GM23338 (cell line): ENCODE data around the gene ITIH4. TPM values are rescaled to one million over a fixed set of nuclear protein-coding genes. Genes with fewer than 3 reads are reported as not detected.

Experiments used
- ATAC-seq: fragments of 200-7000 bp; cut with Tn5 transposase; 3 replicates; pipeline ENCODE4 v1.9.1; 2020
- DNase-seq: peaks from one replicate; pipeline ENCODE4 v3.0.0-alpha.2; 2015; ENCODE audit warnings: low spot score
- H2AFZ ChIP-seq: fragments of 200-600 bp; sonication (generic); 2 replicates; pipeline ENCODE4 v1.8.0; 2016; ENCODE audit warnings: antibody characterized with exemption, mild to moderate bottlenecking, moderate library complexity
- H3F3A ChIP-seq: fragments of 200-600 bp; sonication (generic); replicated peaks from 2 replicates; pipeline ENCODE4 v1.8.0; 2017; ENCODE audit warnings: antibody characterized with exemption, mixed run types, low read depth
- H3K27ac ChIP-seq: fragments of 200-600 bp; sonication (generic); 2 replicates; pipeline ENCODE4 v1.6.1; 2016; ENCODE audit warnings: low read depth
- H3K27me3 ChIP-seq: fragments of 200-600 bp; sonication (generic); 2 replicates; pipeline ENCODE4 v1.8.0; 2016; ENCODE audit warnings: mild to moderate bottlenecking, mixed run types, moderate library complexity; ENCODE audit not compliant: insufficient read depth
- H3K36me3 ChIP-seq: fragments of 200-600 bp; sonication (generic); 2 replicates; pipeline ENCODE4 v1.8.0; 2016; ENCODE audit warnings: mild to moderate bottlenecking; ENCODE audit not compliant: insufficient read depth
- H3K4me1 ChIP-seq: fragments of 200-600 bp; sonication (generic); 2 replicates; pipeline ENCODE4 v1.8.0; 2016; ENCODE audit warnings: mild to moderate bottlenecking, moderate library complexity; ENCODE audit not compliant: insufficient read depth
- H3K4me2 ChIP-seq: fragments of 200-600 bp; sonication (generic); 2 replicates; pipeline ENCODE4 v1.7.1; 2017; ENCODE audit warnings: mixed run types
- H3K4me3 ChIP-seq: fragments of 200-600 bp; sonication (generic); 2 replicates; pipeline ENCODE4 v1.6.1; 2016; ENCODE audit warnings: mixed run types
- H3K79me2 ChIP-seq: fragments of 200-600 bp; sonication (generic); replicated peaks from 2 replicates; pipeline ENCODE4 v1.8.0; 2017; ENCODE audit warnings: mild to moderate bottlenecking; ENCODE audit not compliant: insufficient read depth
- H3K9me2 ChIP-seq: fragments of 200-600 bp; sonication (generic); 2 replicates; pipeline ENCODE4 v1.8.0; 2017; ENCODE audit not compliant: insufficient read depth
- H4K20me1 ChIP-seq: fragments of 200-600 bp; sonication (generic); replicated peaks from 2 replicates; pipeline ENCODE4 v1.8.0; 2017; ENCODE audit warnings: mild to moderate bottlenecking; ENCODE audit not compliant: insufficient read depth
- H3K27ac Mint-ChIP-seq: 2 replicates; pipeline ENCODE4 v1.8.0; 2020; ENCODE audit warnings: inconsistent platforms, mild to moderate bottlenecking, moderate library complexity, mixed read lengths
- H3K27me3 Mint-ChIP-seq: 3 replicates; pipeline ENCODE4 v1.8.0; 2022; ENCODE audit warnings: low read depth, mild to moderate bottlenecking, moderate library complexity, mixed read lengths, inconsistent platforms; ENCODE audit not compliant: insufficient read depth, poor library complexity
- H3K36me3 Mint-ChIP-seq: 3 replicates; pipeline ENCODE4 v1.8.0; 2021; ENCODE audit warnings: low read depth, mild to moderate bottlenecking, inconsistent platforms, moderate library complexity, mixed read lengths
- H3K4me1 Mint-ChIP-seq: 3 replicates; pipeline ENCODE4 v1.8.0; 2020; ENCODE audit warnings: mild to moderate bottlenecking, inconsistent platforms, mixed read lengths
- H3K4me3 Mint-ChIP-seq: 3 replicates; pipeline ENCODE4 v1.8.0; 2021; ENCODE audit warnings: moderate library complexity, mild to moderate bottlenecking, inconsistent platforms, mixed read lengths
- H3K9me3 Mint-ChIP-seq: 3 replicates; pipeline ENCODE4 v1.8.0; 2020; ENCODE audit warnings: moderate library complexity, mild to moderate bottlenecking, inconsistent platforms, mixed read lengths
- CREB1 ChIP-seq: fragments of 250-450 bp; sonication (Bioruptor Pico); IDR thresholded peaks from 2 replicates; pipeline ENCODE4 v1.5.0; 2020; ENCODE audit warnings: low read depth, mild to moderate bottlenecking, moderate library complexity
- EZH2 ChIP-seq: fragments of 200-600 bp; sonication (generic); IDR thresholded peaks from one replicate; pipeline ENCODE4 v1.8.0; 2017; ENCODE audit warnings: antibody characterized with exemption, mild to moderate bottlenecking, low read depth; ENCODE audit not compliant: unreplicated experiment
- EZH2phosphoT487 ChIP-seq: fragments of 200-600 bp; sonication (generic); IDR thresholded peaks from one replicate; pipeline ENCODE4 v1.8.1; 2018; ENCODE audit warnings: antibody characterized with exemption; ENCODE audit not compliant: unreplicated experiment
- JUNB ChIP-seq: IDR thresholded peaks from one replicate; pipeline ENCODE4 v1.6.1; 2016; ENCODE audit warnings: antibody characterized with exemption; ENCODE audit not compliant: unreplicated experiment
- NANOG ChIP-seq: IDR thresholded peaks from 2 replicates; pipeline ENCODE4 v1.6.1; 2016; ENCODE audit warnings: antibody characterized with exemption, borderline replicate concordance
- POLR2AphosphoS5 ChIP-seq: IDR thresholded peaks from 2 replicates; pipeline ENCODE4 v1.6.1; 2016; ENCODE audit warnings: antibody characterized with exemption, low read depth
- STAT1 ChIP-seq: IDR thresholded peaks from one replicate; pipeline ENCODE4 v1.6.1; 2016; ENCODE audit warnings: antibody characterized with exemption; ENCODE audit not compliant: unreplicated experiment
- ZNF114 ChIP-seq: fragments of 250-450 bp; sonication (Bioruptor Pico); IDR thresholded peaks from 2 replicates; pipeline ENCODE4 v1.5.0; 2020; ENCODE audit warnings: mild to moderate bottlenecking, moderate library complexity
- ZNF331 ChIP-seq: fragments of 250-450 bp; sonication (Bioruptor Pico); IDR thresholded peaks from 2 replicates; pipeline ENCODE4 v1.5.0; 2020; ENCODE audit warnings: low read depth, mild to moderate bottlenecking, moderate library complexity
- polyA plus RNA-seq: library from polyadenylated mRNA; unstranded; fragments of >200 nt; fragmentation: Nextera tagmentation; extraction: Ambion mirVana; gene quantifications from 2 replicates; pipeline ENCODE4 v1.2.1, GENCODE V29; 2016
- total RNA-seq: library from RNA; depleted of rRNA; stranded (reverse); fragments of >200 nt; shearing (Covaris generic); gene quantifications from 2 replicates; pipeline ENCODE4 v1.2.3, GENCODE V29; 2014
- TF ChIP-seq, protein P1 (sequence below), 2 experiments: fragments of 200-600 bp in 1 of 2; sonication (generic) in 1 of 2; conservative IDR thresholded peaks; 2 replicates each; pipeline versions ENCODE4 v1.5.1 to v1.6.1; 2016 to 2017; ENCODE audit warnings: antibody characterized with exemption in 2 of 2, low read depth in 2 of 2, mild to moderate bottlenecking in 2 of 2, moderate library complexity in 1 of 2
- TF ChIP-seq, protein P2 (sequence below): IDR thresholded peaks from 2 replicates; pipeline ENCODE4 v1.6.1; 2016; ENCODE audit warnings: antibody characterized with exemption
- TF ChIP-seq, protein P3 (sequence below): IDR thresholded peaks from one replicate; pipeline ENCODE4 v1.6.1; 2018; ENCODE audit warnings: antibody characterized with exemption; ENCODE audit not compliant: unreplicated experiment
- TF ChIP-seq, protein P4 (sequence below): fragments of 250-450 bp; sonication (Bioruptor Pico); IDR thresholded peaks from 2 replicates; pipeline ENCODE4 v1.5.0; 2020; ENCODE audit warnings: mild to moderate bottlenecking, moderate library complexity

Gene ITIH4
- total and polyA plus RNA-seq, 2 experiments from 2014 or later = 0.82 to 1.4 TPM

DNA sequence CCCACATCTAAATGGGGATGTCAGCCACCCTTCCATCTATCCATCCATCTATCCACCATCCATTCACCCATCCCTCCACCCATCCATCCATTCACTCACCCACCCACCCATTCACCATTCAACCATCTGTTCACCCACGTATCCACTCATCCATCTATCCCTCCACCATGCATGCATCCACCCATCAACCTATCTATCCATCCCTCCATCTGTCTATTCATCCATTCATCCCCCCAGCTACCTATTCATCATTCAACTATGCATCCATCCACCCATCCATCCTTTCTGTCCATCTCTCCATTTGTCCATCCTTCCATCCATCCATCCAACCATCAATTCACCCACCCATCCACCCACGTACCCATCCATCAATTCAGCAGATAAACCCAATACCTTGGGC is 21.3 kb downstream of the ITIH4 start:
- H3K79me2 ChIP-seq = no peaks in the 10 kb centered on the region
- no peak overlapping the region for H3K4me3 ChIP-seq
- H3K27ac ChIP-seq = no peak overlapping the region
- no peak for ATAC-seq
- peaks cover 6% of the 10 kb centered on the region for H3K27me3 Mint-ChIP-seq
- no peaks in the 10 kb centered on the region for H4K20me1 ChIP-seq
- no peak overlapping the region for H3K4me3 Mint-ChIP-seq
- no peaks in the 10 kb centered on the region for H3K9me3 Mint-ChIP-seq
- H3K27me3 ChIP-seq = no peaks in the 10 kb centered on the region
- DNase-seq = no peak
- TF ChIP-seq EZH2phosphoT487 = no peak
- TF ChIP-seq JUNB = no peak
- no peak for TF ChIP-seq NANOG
- TF ChIP-seq CREB1 (CRISPR knock-in tag) = no peak
- TF ChIP-seq ZNF114 (CRISPR knock-in tag) = no peak
- TF ChIP-seq, protein P1, sequence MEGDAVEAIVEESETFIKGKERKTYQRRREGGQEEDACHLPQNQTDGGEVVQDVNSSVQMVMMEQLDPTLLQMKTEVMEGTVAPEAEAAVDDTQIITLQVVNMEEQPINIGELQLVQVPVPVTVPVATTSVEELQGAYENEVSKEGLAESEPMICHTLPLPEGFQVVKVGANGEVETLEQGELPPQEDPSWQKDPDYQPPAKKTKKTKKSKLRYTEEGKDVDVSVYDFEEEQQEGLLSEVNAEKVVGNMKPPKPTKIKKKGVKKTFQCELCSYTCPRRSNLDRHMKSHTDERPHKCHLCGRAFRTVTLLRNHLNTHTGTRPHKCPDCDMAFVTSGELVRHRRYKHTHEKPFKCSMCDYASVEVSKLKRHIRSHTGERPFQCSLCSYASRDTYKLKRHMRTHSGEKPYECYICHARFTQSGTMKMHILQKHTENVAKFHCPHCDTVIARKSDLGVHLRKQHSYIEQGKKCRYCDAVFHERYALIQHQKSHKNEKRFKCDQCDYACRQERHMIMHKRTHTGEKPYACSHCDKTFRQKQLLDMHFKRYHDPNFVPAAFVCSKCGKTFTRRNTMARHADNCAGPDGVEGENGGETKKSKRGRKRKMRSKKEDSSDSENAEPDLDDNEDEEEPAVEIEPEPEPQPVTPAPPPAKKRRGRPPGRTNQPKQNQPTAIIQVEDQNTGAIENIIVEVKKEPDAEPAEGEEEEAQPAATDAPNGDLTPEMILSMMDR (conservative IDR thresholded peaks at IDR 0.05; ENCODE audit: low read depth in 2 of 2) = no peak
- TF ChIP-seq STAT1 = no peak
- TF ChIP-seq, protein P2, sequence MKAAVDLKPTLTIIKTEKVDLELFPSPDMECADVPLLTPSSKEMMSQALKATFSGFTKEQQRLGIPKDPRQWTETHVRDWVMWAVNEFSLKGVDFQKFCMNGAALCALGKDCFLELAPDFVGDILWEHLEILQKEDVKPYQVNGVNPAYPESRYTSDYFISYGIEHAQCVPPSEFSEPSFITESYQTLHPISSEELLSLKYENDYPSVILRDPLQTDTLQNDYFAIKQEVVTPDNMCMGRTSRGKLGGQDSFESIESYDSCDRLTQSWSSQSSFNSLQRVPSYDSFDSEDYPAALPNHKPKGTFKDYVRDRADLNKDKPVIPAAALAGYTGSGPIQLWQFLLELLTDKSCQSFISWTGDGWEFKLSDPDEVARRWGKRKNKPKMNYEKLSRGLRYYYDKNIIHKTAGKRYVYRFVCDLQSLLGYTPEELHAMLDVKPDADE = no peak
- TF ChIP-seq, protein P3, sequence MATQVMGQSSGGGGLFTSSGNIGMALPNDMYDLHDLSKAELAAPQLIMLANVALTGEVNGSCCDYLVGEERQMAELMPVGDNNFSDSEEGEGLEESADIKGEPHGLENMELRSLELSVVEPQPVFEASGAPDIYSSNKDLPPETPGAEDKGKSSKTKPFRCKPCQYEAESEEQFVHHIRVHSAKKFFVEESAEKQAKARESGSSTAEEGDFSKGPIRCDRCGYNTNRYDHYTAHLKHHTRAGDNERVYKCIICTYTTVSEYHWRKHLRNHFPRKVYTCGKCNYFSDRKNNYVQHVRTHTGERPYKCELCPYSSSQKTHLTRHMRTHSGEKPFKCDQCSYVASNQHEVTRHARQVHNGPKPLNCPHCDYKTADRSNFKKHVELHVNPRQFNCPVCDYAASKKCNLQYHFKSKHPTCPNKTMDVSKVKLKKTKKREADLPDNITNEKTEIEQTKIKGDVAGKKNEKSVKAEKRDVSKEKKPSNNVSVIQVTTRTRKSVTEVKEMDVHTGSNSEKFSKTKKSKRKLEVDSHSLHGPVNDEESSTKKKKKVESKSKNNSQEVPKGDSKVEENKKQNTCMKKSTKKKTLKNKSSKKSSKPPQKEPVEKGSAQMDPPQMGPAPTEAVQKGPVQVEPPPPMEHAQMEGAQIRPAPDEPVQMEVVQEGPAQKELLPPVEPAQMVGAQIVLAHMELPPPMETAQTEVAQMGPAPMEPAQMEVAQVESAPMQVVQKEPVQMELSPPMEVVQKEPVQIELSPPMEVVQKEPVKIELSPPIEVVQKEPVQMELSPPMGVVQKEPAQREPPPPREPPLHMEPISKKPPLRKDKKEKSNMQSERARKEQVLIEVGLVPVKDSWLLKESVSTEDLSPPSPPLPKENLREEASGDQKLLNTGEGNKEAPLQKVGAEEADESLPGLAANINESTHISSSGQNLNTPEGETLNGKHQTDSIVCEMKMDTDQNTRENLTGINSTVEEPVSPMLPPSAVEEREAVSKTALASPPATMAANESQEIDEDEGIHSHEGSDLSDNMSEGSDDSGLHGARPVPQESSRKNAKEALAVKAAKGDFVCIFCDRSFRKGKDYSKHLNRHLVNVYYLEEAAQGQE = no peak
- no peak for TF ChIP-seq ZNF331
- no peak for TF ChIP-seq POLR2AphosphoS5
- TF ChIP-seq, protein P4, sequence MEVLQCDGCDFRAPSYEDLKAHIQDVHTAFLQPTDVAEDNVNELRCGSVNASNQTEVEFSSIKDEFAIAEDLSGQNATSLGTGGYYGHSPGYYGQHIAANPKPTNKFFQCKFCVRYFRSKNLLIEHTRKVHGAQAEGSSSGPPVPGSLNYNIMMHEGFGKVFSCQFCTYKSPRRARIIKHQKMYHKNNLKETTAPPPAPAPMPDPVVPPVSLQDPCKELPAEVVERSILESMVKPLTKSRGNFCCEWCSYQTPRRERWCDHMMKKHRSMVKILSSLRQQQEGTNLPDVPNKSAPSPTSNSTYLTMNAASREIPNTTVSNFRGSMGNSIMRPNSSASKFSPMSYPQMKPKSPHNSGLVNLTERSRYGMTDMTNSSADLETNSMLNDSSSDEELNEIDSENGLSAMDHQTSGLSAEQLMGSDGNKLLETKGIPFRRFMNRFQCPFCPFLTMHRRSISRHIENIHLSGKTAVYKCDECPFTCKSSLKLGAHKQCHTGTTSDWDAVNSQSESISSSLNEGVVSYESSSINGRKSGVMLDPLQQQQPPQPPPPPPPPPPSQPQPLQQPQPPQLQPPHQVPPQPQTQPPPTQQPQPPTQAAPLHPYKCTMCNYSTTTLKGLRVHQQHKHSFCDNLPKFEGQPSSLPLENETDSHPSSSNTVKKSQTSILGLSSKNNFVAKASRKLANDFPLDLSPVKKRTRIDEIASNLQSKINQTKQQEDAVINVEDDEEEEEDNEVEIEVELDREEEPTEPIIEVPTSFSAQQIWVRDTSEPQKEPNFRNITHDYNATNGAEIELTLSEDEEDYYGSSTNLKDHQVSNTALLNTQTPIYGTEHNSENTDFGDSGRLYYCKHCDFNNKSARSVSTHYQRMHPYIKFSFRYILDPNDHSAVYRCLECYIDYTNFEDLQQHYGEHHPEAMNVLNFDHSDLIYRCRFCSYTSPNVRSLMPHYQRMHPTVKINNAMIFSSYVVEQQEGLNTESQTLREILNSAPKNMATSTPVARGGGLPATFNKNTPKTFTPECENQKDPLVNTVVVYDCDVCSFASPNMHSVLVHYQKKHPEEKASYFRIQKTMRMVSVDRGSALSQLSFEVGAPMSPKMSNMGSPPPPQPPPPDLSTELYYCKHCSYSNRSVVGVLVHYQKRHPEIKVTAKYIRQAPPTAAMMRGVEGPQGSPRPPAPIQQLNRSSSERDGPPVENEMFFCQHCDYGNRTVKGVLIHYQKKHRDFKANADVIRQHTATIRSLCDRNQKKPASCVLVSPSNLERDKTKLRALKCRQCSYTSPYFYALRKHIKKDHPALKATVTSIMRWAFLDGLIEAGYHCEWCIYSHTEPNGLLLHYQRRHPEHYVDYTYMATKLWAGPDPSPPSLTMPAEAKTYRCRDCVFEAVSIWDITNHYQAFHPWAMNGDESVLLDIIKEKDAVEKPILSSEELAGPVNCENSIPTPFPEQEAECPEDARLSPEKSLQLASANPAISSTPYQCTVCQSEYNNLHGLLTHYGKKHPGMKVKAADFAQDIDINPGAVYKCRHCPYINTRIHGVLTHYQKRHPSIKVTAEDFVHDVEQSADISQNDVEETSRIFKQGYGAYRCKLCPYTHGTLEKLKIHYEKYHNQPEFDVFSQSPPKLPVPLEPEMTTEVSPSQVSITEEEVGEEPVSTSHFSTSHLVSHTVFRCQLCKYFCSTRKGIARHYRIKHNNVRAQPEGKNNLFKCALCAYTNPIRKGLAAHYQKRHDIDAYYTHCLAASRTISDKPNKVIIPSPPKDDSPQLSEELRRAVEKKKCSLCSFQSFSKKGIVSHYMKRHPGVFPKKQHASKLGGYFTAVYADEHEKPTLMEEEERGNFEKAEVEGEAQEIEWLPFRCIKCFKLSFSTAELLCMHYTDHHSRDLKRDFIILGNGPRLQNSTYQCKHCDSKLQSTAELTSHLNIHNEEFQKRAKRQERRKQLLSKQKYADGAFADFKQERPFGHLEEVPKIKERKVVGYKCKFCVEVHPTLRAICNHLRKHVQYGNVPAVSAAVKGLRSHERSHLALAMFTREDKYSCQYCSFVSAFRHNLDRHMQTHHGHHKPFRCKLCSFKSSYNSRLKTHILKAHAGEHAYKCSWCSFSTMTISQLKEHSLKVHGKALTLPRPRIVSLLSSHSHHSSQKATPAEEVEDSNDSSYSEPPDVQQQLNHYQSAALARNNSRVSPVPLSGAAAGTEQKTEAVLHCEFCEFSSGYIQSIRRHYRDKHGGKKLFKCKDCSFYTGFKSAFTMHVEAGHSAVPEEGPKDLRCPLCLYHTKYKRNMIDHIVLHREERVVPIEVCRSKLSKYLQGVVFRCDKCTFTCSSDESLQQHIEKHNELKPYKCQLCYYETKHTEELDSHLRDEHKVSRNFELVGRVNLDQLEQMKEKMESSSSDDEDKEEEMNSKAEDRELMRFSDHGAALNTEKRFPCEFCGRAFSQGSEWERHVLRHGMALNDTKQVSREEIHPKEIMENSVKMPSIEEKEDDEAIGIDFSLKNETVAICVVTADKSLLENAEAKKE (CRISPR knock-in tag) = no peak
- TF ChIP-seq EZH2 = no peak
- H3K36me3 Mint-ChIP-seq = no peaks in the 10 kb centered on the region
- H2AFZ ChIP-seq = no peak overlapping the region
- no peaks in the 10 kb centered on the region for H3K36me3 ChIP-seq
- H3F3A ChIP-seq = no peaks in the 10 kb centered on the region
- H3K4me1 Mint-ChIP-seq = no peaks in the 10 kb centered on the region; the same call in 2 of the 3 replicates
- H3K9me2 ChIP-seq = 0 out of 2 replicates have a peak, but pooled peaks cover 4% of the 10 kb centered on the region
- no peak overlapping the region for H3K4me2 ChIP-seq
- no peaks in the 10 kb centered on the region for H3K4me1 ChIP-seq
- H3K27ac Mint-ChIP-seq = no peak overlapping the region
